GM12873 (cell line): Measurements from ENCODE around the gene GOLGA1.

Source experiments
- TF ChIP-seq, protein P1 (sequence below): IDR thresholded peaks from 2 replicates; pipeline ENCODE4 v1.5.1; 2012; ENCODE audit warnings: low read depth, mild to moderate bottlenecking, moderate library complexity, low read length, control low read depth; ENCODE audit not compliant: insufficient read depth; ENCODE audit errors: missing control alignments

The GOLGA1 gene

DNA sequence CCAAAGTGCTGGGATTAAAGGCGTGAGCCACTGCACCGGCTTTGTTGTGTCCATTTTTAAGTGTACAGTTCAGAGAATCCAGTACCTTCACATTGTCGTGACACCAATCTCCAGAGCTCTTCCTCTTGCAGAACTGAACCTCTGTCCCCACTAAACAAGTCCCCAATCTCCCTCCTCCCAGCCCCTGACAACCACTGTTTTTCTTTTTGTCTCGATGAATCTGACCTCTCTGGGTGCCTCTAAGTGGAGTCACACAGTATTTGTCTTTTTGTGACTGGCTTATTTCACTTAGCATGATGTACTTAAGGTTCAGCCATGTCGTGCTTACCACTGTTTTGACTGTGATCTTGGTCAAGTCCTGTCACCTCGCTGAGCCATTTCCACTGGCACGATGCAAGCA, 86.1 kb downstream of the GOLGA1 start:
- TF ChIP-seq, protein P1, sequence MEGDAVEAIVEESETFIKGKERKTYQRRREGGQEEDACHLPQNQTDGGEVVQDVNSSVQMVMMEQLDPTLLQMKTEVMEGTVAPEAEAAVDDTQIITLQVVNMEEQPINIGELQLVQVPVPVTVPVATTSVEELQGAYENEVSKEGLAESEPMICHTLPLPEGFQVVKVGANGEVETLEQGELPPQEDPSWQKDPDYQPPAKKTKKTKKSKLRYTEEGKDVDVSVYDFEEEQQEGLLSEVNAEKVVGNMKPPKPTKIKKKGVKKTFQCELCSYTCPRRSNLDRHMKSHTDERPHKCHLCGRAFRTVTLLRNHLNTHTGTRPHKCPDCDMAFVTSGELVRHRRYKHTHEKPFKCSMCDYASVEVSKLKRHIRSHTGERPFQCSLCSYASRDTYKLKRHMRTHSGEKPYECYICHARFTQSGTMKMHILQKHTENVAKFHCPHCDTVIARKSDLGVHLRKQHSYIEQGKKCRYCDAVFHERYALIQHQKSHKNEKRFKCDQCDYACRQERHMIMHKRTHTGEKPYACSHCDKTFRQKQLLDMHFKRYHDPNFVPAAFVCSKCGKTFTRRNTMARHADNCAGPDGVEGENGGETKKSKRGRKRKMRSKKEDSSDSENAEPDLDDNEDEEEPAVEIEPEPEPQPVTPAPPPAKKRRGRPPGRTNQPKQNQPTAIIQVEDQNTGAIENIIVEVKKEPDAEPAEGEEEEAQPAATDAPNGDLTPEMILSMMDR: no peak

DNA sequence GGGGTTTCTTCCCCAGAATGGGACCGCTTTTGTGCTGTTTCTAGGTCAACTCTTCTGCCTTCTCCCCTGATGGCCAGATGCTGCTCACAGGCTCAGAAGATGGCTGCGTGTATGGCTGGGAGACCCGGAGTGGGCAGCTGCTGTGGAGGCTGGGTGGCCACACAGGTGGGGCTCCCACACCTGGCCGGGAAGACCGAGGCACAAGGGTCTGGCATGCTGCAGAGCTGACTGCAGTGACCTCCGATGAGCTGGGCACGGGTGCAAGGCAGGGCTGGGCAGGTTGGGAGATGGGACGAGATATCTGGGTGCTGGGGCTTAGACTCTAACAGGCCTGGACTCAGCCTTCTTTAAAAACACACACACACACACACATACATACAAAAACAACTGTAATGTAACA, 86.7 kb downstream of the GOLGA1 start:
- TF ChIP-seq, protein P1: no peak

DNA sequence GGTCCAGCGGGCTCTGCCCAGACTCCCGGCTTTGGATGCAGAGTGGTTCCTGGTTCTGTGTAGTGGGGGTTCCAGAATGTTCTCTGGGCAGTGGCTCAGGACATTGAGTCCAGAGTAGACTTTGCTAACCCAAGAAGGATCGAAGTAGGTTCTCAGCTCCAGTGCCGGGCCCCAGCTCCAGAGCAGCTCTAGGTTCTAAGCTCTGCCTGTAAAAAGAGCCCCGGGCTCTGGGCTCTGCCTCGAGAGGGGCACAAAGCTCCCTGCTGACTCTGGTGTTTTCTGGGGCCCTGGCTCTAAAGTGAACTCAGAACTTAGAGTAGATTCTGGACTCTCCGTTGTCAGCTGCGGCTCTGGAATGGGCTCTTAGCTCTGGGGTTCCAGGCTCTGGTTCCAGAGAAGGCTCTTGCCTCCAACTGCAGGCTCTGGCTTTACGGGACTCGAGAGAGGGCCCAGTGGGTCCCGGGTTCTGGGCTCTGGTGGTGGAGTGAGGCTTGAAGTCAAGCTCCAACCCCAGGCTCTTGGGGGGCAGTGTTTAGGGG, 87.2 kb downstream of the GOLGA1 start:
- TF ChIP-seq, protein P1: no peak

DNA sequence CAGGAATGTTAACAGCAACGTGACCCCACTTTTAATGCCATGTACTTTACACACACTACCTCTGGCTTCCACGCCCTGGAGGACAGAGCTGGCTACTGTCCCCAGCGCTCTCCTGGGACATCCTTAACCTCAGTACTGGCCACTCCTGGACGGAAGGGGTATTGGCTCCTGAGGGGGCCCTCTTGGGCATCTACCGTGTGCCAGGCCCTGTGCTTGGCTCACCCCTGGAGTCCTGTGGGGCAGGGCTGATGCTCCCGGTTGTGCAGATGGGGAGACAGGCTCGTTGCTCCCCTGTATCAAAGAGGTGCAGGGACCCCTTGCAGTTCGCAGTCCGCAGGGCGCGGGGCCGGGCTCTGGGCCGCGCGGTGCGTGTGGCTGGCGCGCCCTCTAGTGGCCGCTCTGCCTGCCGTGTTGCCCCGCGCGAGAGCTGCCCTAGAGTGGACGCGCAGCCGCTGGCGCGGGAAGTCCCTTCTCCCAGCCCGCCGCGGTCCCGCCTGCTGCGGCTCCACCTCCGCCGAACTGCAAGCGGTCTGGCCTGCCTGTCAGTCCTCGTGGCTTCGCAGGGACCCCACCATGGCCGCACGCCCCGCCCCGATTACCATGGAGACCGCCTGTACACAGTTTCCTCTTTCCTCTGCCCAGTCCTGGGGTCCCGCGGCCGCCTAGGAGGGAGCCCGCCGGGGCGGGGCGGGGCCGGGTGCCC, 87.9 kb downstream of the GOLGA1 start, which contains the start of gene WDR38:
Gene WDR38, plus strand, starts transcription at position 632 of the 703 bp plus-strand sequence. CDS start 72 bp downstream, outside the sequence.
- TF ChIP-seq, protein P1: peak; percentile 85

DNA sequence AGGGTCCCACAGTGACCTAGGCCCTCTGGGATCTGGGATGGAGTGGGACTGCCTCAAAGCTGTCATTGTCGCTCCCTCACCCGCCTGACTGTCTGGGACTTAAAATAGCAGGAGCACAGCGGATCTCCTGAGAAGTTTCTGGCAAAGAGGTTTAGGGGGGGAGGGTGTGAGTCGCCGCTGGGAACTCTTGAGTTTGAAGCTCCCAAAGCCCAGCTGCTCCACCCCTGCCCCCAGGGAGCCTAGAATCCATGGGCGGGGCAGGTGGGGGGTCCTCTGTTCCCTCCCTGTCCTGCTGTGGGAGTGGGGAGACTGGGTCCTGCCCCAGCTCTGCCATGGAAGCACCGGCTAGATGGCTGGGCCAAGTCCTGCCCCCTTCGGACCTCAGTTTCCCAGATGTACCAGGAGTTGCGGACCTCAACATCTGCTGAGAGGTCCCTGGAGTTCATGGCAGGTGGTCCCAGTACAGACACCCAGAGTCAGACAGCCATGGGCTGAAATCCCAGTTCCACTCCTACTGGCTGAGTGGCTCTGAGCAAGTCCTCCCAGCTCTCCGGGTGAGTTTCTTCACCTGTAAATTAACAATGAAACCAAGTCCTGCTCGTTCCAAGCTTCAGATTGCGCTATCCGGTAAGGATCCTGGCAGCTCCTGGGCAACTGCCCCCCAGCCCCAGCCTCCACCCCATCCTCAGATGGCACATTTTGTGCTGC, 88.6 kb downstream of the GOLGA1 start:
- TF ChIP-seq, protein P1: no peak

DNA sequence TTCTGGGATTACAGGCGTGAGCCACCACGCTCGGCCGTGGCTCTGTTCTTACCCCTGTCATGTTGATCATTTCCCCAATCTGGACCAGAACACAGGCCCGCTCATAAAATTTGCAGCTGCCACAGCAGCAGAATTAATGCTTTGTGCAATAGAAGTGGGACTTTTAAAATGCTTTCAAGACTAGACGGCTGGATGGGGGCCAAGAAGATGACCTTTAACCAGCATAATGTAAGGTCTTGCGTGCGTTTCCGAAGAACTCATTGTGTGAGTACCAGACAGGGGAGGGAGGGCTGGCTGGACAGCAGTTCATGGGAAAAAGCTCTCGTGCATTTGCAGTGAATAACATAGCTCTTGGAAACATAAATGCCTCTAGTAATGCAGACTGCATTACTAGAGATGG, 91.1 kb downstream of the GOLGA1 start:
- TF ChIP-seq, protein P1: no peak

DNA sequence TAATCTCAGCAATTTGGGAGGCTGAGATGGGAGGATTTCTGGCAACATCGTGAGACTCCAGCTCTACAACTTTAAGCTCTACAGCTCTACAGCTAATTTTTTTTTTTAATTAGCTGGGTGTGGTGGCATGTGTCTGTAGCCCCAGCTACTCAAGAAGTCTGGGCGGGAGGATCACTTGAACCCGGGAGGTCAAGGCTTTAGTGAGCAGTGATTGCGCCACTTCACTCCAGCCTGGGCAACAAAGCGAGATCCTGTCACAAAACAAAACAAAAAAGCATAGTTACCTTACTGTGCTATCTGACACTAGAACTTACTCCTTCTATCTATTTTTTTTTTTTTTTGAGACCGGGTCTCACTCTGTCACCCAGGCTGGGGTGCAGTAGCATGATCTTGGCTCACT, 93.9 kb downstream of the GOLGA1 start:
- TF ChIP-seq, protein P1: no peak
